Measurements from ENCODE around the gene LSM12.
"Not testable (repeated sequence)": the region's sequence is repeated elsewhere in the genome, so short reads cannot be mapped to it uniquely, and the experiment has no call there.

Gene LSM12

DNA sequence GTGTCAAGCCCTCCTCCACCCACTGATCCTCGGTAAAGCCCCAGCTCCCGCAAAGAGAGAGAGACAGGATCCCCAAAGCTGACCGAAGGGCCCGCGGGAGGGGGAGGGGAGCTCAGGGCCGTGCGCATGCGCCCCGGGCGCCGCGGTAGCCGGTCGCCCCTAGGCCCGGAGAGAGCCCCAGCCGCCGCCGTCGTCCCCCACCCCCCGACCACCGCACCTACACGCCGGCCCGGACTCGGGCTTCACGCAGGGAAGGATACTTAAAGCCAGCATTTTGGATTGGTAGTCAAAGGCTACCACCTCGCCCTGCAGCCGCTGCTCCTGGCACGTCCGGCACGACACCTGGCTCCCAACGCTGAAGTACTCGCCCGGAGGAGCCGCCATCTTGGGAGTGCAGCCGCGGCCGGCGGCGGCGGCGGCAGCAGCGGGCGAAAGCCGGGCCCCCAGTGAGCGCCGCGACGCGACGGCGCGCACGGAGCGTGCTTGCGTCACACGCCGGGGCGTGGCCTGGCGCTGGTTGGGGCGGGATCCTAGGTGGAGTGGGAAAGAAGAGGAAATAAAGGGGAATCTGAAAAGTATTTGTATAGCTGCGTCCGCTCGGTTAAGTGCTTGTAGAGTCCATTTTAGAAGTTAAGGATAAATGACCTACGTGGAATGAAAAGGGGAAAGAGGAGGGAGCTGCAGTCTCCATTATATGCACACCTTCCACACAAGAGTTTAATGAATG is at the start of gene LSM12:
TSS of gene LSM12 (minus strand) at position 468 of the 727 bp plus-strand sequence. CDS start at position 384, 84 bp downstream.
- DNase-seq, result peak; percentile 89

- DNase-seq, result no peak
Observed at GRCh38 chr17:44115585-44116415, 49.3 kb upstream of the LSM12 start.

DNA sequence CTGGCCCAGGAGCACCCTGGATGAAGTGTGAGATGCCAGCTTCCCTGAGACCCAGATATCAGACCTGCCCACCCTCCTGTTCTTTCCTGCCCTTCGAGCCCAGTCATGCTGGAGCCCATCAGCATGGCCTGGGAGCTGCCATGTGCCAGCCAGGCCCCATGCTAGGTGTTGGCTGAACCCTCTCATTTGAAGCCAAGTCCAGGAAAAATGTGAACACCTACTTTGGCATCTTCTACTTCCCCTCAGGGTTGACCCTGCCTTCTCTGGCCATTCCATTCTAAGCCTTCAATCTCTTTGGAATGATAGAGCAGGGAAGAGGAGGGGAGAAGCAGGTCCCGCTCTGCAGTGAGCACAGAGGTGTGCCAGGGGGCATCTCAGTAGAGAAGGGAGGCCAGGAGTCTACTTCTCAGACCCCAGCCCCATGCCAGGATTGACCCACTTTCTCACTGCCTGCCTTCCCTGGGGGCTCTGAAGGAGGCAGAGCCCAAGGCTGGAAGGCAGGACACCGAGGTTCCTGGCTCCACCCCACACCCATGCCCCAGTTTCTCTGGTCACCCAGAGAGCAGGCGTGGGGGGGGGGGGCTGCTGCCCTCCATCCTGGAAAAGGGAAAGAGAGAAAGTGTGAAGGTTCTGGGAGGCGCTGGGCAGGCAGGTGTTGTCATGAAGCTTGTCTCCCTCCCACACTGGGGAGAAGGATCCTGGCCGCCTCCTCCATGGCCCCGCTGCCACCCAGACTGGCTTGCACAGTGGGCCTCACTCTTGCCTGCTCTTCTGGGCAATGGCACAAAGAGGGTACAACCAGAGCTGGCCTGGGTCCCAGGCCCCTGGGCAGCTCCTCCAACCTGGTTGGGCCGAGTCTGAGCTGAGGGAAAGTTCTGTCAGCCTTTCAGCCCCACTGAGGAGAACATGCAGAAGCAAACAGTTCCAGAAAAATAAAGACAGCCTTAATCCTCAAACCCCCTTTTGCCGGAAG is 47.7 kb upstream of the LSM12 start:
- no peak for DNase-seq

GRCh38 chr17:44113382-44113781 is 46.9 kb upstream of the LSM12 start:
- DNase-seq, result no peak

GRCh38 chr17:44112284-44113280 is 46.1 kb upstream of the LSM12 start:
- no peak for DNase-seq

GRCh38 chr17:44111777-44112176 is 45.3 kb upstream of the LSM12 start:
- DNase-seq, result no peak

DNA sequence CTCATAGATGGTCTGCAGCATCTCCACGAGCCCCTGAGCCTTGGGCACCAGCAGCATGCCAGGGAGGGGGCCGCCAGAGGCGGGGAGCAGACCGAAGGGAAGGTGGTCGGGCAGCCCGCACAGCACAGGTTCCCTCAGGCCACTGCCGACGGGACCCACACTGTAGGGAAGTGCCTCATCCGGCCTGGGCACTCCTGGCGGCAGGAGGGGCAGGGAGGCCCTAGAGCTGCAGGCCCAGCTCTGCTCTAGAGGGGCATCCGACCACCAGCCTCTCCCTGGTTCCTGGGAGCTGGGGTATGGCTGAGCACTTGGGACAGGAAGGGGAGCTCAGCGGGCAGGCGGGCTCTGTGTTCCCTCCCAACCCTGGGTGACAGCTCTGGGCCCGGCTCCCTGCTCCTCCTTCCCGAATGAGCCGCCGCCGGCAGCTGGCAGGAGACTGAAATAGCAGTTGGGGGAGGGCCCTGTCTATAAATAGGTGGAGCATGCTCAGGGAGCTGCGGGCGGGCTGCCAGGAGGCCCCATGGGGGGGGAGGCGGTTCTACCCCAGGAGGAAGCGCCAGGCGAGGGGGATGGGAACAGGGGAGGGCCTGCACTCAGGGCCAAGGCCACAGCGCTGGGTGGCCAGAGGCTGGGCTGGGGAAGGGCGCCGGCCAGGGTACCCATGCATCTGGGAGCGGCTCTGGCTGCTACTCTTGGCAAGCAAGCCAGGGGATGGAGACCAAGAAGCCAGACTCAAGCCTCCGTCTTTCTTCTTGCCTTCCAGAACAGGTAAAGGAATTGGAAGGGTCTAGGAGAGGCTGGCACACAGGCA is 44.6 kb upstream of the LSM12 start:
- peak; percentile 58 for DNase-seq

- DNase-seq, result no peak
Observed at GRCh38 chr17:44110011-44110686, 43.7 kb upstream of the LSM12 start.

- no peak for DNase-seq
Observed at GRCh38 chr17:44109312-44109630, 42.8 kb upstream of the LSM12 start.

DNA sequence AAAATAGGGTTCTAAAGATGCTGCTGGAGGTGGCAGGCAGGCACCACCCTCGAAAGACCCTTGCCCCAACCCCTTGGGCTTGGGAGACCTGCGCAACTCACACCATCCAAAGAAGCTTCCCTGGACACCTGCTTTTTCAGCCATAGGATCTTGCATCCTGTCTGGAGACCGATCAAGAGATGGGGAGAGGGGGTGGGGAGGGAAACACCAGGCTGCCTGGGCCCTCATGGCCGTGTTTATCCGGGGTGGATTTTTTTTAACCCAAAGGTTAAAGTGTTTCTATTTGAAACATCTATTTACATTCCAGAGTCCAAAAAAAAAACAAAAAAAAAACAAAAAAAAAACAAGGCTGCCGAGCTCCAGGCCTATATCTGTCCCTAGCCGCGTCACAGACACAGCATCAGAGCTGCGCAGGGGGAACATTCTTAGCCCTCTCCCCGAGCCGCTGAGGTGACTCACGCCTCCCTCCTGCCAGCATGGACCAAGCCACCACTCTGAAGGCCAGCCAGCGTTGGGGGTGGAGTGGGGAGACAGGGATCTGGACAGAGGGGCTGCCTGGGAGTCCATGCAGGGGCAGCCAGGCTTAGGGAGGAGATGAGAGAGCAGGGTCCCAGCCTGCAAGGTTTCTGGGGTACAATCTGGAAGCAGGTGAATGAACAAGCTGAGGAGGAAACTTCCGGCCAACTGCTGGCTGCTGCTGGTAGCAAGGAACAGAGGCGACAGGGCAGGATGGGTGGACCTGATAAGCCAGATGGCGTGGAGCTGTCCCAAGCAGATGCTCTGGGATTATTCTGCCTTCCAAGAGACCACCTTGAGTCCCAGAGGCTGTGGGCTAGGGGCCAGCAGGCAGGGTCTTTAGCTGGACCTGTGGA is 42.2 kb upstream of the LSM12 start:
- no peak for DNase-seq

DNA sequence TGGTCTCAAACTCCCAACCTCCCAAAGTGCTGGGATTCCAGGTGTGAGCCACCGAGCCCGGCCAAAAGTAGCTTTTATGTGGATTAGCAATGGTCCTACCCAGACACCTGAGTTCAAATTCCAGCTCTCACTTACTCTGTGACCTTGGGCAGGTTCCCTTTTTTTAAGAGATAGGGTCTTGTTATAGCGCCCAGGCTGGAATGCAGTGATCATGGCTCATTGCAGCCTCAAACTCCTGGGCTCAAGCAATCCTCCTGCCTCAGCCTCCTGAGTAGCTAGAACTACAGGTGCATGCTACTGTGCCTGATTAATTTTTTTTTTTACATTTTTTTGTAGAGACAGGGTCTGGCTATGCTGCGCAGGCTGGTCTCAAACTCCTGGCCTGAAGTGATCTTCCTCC is 40.3 kb upstream of the LSM12 start:
- DNase-seq, result no peak

DNA sequence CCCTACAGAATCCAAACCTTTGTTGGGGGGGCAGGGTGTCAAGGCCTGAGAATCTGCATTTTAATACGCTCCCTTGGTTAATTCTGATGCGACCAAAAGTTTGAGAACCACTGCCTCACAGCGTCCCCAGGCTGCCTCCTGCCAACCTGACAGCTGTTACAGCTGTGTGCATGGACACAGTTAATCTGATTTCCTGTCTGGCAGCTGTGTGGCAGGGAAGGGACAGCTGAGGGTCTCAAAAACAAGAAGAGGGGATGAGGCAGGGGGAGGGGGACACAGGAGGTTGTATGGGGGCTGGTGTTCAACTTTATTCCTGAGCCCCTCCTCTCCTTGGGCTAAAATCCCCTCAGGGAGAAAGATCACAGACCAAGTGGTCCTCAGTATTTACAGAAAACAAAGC is 39.5 kb upstream of the LSM12 start:
- DNase-seq, result no peak

GRCh38 chr17:44105483-44105882 is 39.0 kb upstream of the LSM12 start:
- DNase-seq, result no peak

- DNase-seq, result no peak
Observed at GRCh38 chr17:44102849-44103622, 36.6 kb upstream of the LSM12 start.

DNA sequence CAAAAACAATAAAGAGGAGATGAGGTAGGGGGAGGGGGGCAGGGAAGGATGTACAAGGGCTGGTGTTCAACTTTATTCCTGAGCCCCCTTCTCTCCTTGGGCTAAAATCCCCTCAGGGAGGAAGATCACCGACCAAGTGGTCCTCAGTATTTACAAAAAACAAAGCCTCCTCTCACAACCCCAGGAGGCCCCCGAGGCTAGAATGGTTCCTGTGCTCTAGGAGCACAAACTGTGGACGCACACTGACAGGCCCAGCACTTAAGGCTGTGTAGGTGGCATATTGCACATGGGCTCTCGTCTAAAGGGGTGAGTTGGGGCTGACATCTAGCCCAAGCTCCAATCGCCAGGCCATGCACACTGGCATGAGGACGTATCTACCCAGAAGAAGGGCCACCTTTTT is 35.4 kb upstream of the LSM12 start:
- not testable (repeated sequence) for DNase-seq

GRCh38 chr17:44097110-44097958 is 30.9 kb upstream of the LSM12 start:
- no peak for DNase-seq

Data from stimulated activated CD4-positive, alpha-beta T cell treated with anti-CD3 and anti-CD28 coated beads, Interleukin-1b, Interleukin-23, amount 100 ng/mL, for 48 hours (primary cell).